Medulla oblongata (tissue), 1 donor: Measurements from ENCODE around the gene DPRX.
A peak's percentile ranks its signal among the peaks of the same experiment; 100 is the strongest.

Experiments
- DNase-seq: peaks from one replicate; pipeline ENCODE4 v3.0.0-alpha.2; 2015; ENCODE audit errors: extremely low spot score

The DPRX gene

GRCh38 chr19:53631949-53632407 lies at the start of gene DPRX:
TSS of gene DPRX (plus strand) at chr19:53631999. CDS start at chr19:53632107, 108 bp downstream.
- DNase-seq: no peak

GRCh38 chr19:53583181-53583580 lies 48.6 kb upstream of the DPRX start:
- DNase-seq: no peak

- DNase-seq: no peak
Measured at GRCh38 chr19:53586277-53586691, 45.5 kb upstream of the DPRX start.

- DNase-seq: no peak
Measured at GRCh38 chr19:53594811-53595509, 36.8 kb upstream of the DPRX start.

- no peak for DNase-seq
Measured at GRCh38 chr19:53595510-53595867, 36.3 kb upstream of the DPRX start.

- DNase-seq: no peak
Measured at GRCh38 chr19:53596056-53596455, 35.7 kb upstream of the DPRX start.

GRCh38 chr19:53597023-53597422 lies 34.8 kb upstream of the DPRX start:
- no peak for DNase-seq

GRCh38 chr19:53598361-53598760 lies 33.4 kb upstream of the DPRX start:
- no peak for DNase-seq

- no peak for DNase-seq
Measured at GRCh38 chr19:53600217-53600616, 31.6 kb upstream of the DPRX start.

GRCh38 chr19:53606031-53606430 lies 25.8 kb upstream of the DPRX start:
- no peak for DNase-seq

GRCh38 chr19:53608381-53608780 lies 23.4 kb upstream of the DPRX start:
- no peak for DNase-seq

GRCh38 chr19:53612762-53613526 lies 18.9 kb upstream of the DPRX start:
- no peak for DNase-seq

GRCh38 chr19:53621885-53622740 lies 9.7 kb upstream of the DPRX start:
- DNase-seq: peak; percentile 4

GRCh38 chr19:53624771-53625545 lies 6.8 kb upstream of the DPRX start:
- DNase-seq: no peak

- DNase-seq: no peak
Measured at GRCh38 chr19:53626486-53626885, 5.3 kb upstream of the DPRX start.

- no peak for DNase-seq
Measured at GRCh38 chr19:53626976-53627375, 4.8 kb upstream of the DPRX start.

- no peak for DNase-seq
Measured at GRCh38 chr19:53634768-53635167, 3.0 kb downstream of the DPRX start.

- no peak for DNase-seq
Measured at GRCh38 chr19:53639471-53639870, 7.7 kb downstream of the DPRX start.

- DNase-seq: no peak
Measured at GRCh38 chr19:53642381-53643099, 10.7 kb downstream of the DPRX start.

- DNase-seq: no peak
Measured at GRCh38 chr19:53644061-53644816, 12.4 kb downstream of the DPRX start.
